ENCODE data around the gene GRID1.

Gene GRID1

DNA sequence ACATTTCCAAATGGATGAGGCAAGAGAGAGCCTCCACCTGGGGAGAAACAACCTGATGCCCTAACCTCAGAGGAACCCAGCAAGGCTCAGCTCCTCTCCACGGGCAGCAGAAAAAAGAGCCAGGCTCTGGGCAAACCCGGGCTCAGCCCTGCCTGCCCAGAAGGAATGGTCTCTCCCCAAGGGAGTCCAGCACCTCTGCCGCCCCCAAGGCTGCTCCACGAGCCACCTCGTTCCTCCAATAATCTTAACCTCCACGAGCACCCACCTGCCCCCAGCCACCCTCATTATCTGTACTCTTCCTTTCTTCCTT lies 154.2 kb downstream of the GRID1 start:
- no peak for ATAC-seq (replicated peaks)
- Mint-ChIP-seq H3K36me3 (no peaks in the 10 kb centered on the region), H3K4me3 (no peak overlapping the region), H3K27ac (no peak overlapping the region), H3K9me3 (no peaks in the 10 kb centered on the region), H3K27me3 (peaks cover 15 to 17% of the 10 kb centered on the region in 2 donors), H3K4me1 (no peaks in the 10 kb centered on the region)
- DNase-seq = no peak

DNA sequence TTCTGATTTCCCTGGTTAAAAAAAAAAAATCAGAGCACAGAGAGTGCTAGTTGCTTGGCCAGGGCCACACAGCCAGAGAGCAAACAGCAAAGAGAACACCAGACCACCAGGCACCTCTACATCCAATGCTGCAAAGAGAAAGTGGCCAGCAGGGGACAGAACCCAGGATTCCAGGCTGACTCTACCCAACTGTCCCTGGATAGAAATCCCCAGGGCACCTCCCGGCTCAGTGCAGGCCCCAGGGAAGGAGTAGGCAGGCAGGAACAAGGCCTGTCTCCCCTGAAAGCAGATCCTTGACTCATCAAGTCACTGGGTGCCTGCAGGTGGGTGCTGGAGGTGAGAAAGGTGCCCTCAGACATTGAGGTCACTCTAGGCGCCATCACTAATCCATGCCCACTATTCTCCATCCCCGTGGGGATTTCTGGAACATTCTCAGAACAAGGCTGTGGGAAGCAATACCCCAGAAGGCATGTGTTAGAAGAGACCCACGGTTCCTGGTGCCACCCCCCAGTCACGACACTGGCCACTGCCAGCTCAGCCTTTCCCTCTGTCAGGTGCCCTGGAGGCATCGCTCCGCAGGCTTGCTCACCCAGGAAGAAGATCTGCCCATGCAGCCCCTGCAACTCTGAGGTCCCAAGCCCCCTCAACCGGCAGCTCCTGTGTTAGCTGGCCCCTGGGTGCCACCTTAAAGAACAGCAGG lies 154.8 kb downstream of the GRID1 start:
- Mint-ChIP-seq H3K9me3 (no peaks in the 10 kb centered on the region), H3K27me3 (peaks cover 15 to 17% of the 10 kb centered on the region in 2 donors), H3K36me3 (no peaks in the 10 kb centered on the region), H3K27ac (no peak overlapping the region), H3K4me1 (no peaks in the 10 kb centered on the region), H3K4me3 (no peak overlapping the region)
- no peak for ATAC-seq (replicated peaks)
- no peak for DNase-seq

DNA sequence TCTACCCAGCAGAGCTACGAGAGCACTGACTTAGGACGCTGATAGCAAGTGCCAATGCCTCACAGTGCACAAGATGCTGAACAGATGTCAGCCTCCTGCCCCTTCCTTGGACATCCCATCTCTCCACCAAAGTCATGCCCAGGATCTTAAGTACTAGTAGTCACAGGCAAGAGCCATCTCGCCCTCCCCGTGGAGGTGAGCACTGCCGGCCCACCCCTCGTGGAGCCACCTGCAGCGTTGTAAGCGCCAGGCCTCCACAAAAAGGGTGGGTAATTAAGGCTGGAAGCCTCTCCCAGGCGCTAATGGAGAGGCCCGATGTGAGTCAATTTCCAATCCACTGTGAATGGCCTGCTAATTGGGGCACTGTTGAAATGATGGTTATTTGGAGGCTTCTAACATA lies 156.2 kb downstream of the GRID1 start:
- Mint-ChIP-seq H3K4me1 (no peaks in the 10 kb centered on the region), H3K27ac (no peak overlapping the region), H3K36me3 (no peaks in the 10 kb centered on the region), H3K4me3 (no peak overlapping the region), H3K9me3 (no peaks in the 10 kb centered on the region), H3K27me3 (peaks cover 15 to 21% of the 10 kb centered on the region in 2 donors)
- ATAC-seq (replicated peaks) = no peak
- DNase-seq = no peak

DNA sequence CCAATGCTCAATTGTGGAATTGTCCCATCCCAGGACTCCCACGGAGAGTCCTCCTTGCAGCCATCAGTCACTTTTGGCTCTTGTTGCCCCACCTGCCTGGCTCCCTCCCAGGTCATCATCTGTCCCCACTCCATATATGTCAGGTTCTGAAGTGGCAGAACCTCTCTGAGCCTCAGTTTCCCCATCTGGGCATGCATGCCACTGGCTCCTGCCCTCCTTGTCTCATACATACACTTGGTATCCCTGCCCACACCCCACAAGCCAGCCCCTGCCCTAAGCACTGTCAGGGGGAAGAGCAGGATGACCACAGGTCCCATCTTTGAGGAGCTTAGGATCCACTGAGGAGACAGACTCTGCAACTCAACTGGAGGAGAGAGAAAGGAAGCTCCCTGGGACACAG lies 156.9 kb downstream of the GRID1 start:
- no peaks in the 10 kb centered on the region for H3K4me1 Mint-ChIP-seq
- no peaks in the 10 kb centered on the region for H3K36me3 Mint-ChIP-seq
- H3K27ac Mint-ChIP-seq = no peak overlapping the region
- ATAC-seq (replicated peaks) (no peak), DNase-seq (no peak)
- no peak overlapping the region for H3K4me3 Mint-ChIP-seq
- H3K27me3 Mint-ChIP-seq = peaks cover 11 to 21% of the 10 kb centered on the region in 2 donors
- H3K9me3 Mint-ChIP-seq = no peaks in the 10 kb centered on the region

DNA sequence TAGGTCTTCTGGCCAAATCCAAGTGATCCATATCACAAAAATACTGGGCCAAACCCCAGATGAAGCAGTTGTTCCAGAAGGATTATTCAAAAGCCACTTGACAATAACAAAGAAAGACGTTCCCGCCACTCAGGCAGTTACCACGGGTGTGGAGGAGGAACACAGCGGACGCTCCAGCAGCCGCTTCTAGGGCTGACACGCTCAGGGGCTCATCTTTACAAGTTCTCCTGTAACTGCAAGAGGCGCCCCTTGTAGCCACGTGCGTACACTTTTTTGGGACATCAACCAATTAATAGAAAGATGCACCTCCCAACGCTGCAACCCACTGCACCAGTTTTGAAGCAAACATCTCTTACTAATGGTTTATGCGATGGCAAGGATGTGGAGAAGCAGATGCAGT lies 159.4 kb downstream of the GRID1 start:
- H3K9me3 Mint-ChIP-seq = no peaks in the 10 kb centered on the region
- no peak overlapping the region for H3K27ac Mint-ChIP-seq
- ATAC-seq (replicated peaks) (no peak), DNase-seq (no peak)
- H3K27me3 Mint-ChIP-seq = peaks cover 12 to 17% of the 10 kb centered on the region in 2 donors
- H3K4me3 Mint-ChIP-seq = no peak overlapping the region
- no peaks in the 10 kb centered on the region for H3K4me1 Mint-ChIP-seq
- no peaks in the 10 kb centered on the region for H3K36me3 Mint-ChIP-seq

DNA sequence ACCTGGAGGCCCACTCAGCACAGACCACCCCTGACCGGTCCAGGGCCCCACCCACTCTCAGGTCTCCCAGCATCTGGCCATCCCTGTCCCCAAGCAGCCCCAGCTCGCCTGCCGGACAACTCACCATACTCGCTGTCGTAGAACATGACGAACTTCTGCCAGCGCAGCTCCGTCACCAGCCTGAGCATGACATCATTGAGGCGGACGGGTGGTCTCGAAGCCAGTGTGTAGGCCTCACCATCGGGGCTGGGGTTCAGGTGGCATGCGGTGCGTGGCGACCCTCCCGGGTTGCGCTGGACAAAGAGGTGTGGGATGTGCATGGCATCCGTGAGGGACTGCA lies 160.4 kb downstream of the GRID1 start:
- Mint-ChIP-seq H3K27ac (no peak overlapping the region), H3K9me3 (no peaks in the 10 kb centered on the region), H3K4me3 (no peak overlapping the region), H3K36me3 (no peaks in the 10 kb centered on the region), H3K4me1 (no peaks in the 10 kb centered on the region), H3K27me3 (peaks cover 13 to 17% of the 10 kb centered on the region in 2 donors)
- DNase-seq = no peak
- ATAC-seq (replicated peaks) = no peak

DNA sequence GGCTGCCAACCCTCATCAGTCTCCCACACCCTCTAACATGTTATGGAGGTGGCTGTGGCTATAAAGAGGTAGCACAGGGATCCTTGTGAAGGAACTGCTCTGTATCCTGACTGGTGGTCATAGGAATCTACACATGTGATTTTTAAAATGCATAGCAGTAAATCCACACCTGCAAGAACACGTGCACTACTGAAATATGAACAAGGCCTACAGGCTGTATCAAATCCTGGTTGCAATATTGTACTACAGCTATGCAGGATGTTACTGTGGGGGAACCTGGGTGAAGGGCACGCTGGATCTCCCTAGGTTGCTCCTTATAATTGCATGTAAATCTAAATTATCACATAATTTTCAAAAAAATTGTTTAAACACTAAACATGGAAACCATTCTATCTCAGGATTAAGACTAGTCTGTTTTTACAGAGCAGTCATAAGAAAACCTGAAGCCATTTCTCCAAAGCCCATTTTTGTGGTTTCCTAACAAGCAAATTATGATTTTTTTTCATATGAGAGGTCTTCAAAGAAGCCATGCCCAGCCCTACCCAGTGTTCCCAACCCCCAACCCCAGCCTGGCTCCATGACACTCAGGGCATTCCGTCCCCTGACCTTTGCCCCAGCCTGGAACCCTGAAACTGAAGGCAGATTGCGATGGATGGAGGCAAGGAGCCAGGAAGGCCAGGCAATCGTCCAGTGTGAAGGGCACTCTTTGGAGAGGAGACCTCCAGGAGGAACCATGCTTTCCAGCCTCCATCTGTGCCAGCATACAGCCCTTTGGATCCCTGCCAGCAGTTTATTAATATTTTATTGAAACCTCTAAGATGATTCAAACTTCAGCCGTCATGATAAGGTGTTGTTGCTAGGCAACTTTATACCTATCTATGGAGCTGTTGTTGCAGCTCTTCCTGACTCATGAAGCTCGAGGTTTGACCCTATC lies 161.0 kb downstream of the GRID1 start:
- ATAC-seq (replicated peaks) = no peak

DNA sequence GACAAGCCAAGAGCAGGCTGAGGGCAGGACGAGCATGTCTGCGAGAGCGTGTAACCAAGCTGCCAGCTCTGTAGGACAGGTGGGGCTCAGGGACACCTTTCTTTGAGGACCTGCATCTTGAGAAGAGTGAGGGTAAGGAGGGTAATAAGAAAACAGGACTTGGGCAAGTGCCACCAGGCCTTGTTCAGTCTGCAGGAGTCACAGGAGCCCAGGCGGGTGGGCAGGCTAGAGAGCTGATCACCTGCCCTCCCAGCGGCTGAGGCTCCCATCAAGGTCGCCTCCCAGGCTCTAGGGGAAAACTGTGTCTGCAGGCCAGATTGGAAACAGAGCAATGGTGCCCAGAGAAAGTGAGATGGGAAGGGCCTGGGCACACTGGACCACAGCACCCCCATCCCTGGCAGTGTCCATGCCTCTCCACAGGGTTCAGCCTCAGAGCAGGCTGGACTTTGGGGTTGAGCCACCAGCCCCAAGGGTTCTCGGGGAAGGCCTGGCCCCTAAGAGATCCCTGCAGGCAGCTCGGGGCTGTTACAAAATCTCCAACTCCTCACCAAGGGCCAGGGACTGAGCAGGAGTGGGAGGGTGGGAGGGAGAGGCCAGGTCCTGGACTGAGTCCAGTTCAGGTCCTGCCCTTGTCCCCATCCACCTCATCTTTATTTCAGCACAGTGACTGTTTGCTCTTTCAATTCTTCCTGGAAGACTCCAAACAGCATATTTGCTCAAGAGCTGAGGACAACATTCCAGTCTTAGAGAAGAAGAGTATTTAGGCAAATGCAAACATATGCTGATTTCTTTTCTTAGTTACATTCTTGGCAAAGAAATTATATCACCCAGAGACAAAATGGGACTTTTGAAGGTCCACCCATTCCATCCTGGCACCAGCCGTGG lies 161.9 kb downstream of the GRID1 start:
- H3K4me3 Mint-ChIP-seq = no peak overlapping the region
- ATAC-seq (replicated peaks) (no peak), DNase-seq (no peak)
- no peak overlapping the region for H3K27ac Mint-ChIP-seq
- H3K9me3 Mint-ChIP-seq = no peaks in the 10 kb centered on the region
- H3K36me3 Mint-ChIP-seq = no peaks in the 10 kb centered on the region
- no peaks in the 10 kb centered on the region for H3K4me1 Mint-ChIP-seq
- peaks cover 17 to 18% of the 10 kb centered on the region in 2 donors for H3K27me3 Mint-ChIP-seq

More for the DNA sequence above, 161.0 kb downstream of the GRID1 start:
- Mint-ChIP-seq H3K4me1 (no peaks in the 10 kb centered on the region), H3K4me3 (no peak overlapping the region), H3K9me3 (no peaks in the 10 kb centered on the region), H3K36me3 (no peaks in the 10 kb centered on the region), H3K27ac (no peak overlapping the region), H3K27me3 (peaks cover 13 to 17% of the 10 kb centered on the region in 2 donors)
- DNase-seq = no peak

DNA sequence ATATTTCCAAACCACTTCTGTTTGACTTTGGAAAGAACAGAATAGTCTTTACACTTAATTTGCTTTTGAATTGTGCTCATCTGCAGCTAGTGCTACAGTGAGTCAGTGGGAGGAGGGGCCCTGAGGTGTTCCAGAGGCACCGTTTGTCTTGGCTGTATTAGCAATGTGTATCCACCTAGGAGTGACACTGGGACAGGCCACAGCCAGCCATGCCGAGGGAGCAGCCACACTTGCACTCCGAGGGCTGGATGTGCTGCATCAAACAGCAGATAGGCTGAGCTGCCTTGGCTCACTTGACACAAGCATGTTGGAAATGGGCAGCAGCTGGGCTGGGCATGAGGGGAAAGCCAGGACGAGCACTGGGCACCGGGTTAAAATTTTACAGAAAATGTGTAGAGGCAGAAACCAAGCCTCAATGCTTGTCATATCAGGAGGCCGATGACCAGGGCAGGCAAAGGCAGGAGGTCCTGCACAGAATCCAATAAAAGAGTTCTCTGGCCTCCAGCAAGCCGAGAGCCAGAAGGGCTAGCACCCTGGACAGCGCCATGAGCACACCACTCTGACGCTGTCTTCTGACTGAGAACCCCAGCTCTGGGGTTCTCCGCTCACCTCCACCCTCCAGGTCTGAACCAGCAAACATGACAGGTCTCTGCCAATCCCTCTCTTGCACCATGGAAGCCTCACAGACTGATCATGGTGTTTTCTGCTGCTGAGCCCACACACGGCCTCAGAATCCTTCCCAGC lies 163.3 kb downstream of the GRID1 start:
- ATAC-seq (replicated peaks) = no peak
- no peak for DNase-seq

DNA sequence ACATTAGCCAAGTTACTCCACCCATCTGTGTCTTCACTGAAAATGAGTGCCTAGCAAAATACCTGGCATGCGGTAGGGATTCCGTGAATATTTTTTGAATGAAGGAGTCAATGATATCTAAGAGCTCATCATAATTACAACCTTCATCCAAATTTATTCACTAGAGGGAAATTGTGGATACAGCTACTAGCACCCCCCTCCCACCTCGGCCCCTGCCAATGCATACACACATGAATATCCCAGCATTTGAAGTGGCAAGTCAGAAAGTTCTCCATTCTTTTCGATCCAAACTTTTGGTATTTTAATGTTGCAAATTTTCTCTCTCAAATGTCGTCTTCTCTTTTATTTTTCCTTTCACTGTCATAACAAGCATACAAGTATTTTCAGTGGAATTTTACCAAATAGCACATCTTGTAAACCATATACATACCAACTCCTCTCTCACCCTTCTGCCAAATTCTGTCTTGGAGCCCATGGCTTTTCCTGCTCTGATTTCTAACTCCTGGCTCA lies 164.3 kb downstream of the GRID1 start:
- Mint-ChIP-seq H3K9me3 (no peaks in the 10 kb centered on the region), H3K4me1 (no peaks in the 10 kb centered on the region), H3K36me3 (no peaks in the 10 kb centered on the region), H3K27ac (no peak overlapping the region), H3K27me3 (peaks cover 12 to 18% of the 10 kb centered on the region in 2 donors), H3K4me3 (no peak overlapping the region)
- DNase-seq = no peak
- ATAC-seq (replicated peaks) = no peak

More for the DNA sequence above, 163.3 kb downstream of the GRID1 start:
- no peak overlapping the region for H3K4me3 Mint-ChIP-seq
- H3K9me3 Mint-ChIP-seq = no peaks in the 10 kb centered on the region
- no peaks in the 10 kb centered on the region for H3K4me1 Mint-ChIP-seq
- no peak overlapping the region for H3K27ac Mint-ChIP-seq
- H3K27me3 Mint-ChIP-seq = peaks cover 13 to 18% of the 10 kb centered on the region in 2 donors
- H3K36me3 Mint-ChIP-seq = no peaks in the 10 kb centered on the region

DNA sequence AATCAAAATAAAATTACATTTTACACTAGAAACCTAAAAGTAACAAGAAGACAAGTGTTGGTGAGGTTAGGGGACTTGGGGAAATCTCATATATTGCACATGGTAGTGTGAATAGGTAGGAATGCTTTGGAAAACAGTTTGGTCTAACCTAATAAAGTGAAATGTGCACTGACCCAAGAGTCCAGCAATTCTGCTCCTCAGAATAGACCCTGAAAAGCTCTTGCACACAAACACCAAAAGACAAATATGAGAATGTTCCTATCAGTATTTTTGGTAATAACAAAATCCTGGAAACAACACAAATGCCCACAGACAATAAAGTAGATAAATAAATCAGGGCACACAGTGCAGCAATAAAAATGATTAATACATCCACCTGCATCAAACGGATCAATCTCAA lies 165.7 kb downstream of the GRID1 start:
- Mint-ChIP-seq H3K9me3 (no peaks in the 10 kb centered on the region), H3K4me1 (no peaks in the 10 kb centered on the region), H3K27me3 (peaks cover 15 to 22% of the 10 kb centered on the region in 2 donors), H3K4me3 (no peak overlapping the region), H3K36me3 (no peaks in the 10 kb centered on the region), H3K27ac (no peak overlapping the region)
- no peak for DNase-seq
- ATAC-seq (replicated peaks) = no peak

DNA sequence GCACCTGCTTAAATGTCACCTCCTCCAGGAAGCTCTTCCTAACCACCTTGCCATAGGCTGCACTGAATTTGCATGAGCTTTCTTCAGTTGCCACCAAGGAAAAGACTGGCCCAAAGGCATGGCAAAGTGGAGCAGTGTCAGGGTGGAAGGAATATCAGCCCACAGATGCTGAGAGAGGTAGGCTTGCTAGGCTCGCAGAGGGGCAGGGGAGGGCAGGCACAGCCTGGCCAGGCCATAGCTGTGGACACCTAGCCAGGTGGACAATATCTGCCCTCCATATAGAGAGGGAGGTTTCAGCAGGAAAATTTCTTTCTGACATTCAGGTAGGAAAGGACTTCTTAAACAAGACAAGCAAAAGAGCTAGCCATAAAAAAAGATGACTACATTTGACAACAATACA lies 166.3 kb downstream of the GRID1 start:
- no peaks in the 10 kb centered on the region for H3K4me1 Mint-ChIP-seq
- DNase-seq (no peak), ATAC-seq (replicated peaks) (no peak)
- no peak overlapping the region for H3K27ac Mint-ChIP-seq
- peaks cover 16 to 28% of the 10 kb centered on the region in 2 donors for H3K27me3 Mint-ChIP-seq
- H3K36me3 Mint-ChIP-seq = no peaks in the 10 kb centered on the region
- H3K4me3 Mint-ChIP-seq = no peak overlapping the region
- H3K9me3 Mint-ChIP-seq = no peaks in the 10 kb centered on the region

DNA sequence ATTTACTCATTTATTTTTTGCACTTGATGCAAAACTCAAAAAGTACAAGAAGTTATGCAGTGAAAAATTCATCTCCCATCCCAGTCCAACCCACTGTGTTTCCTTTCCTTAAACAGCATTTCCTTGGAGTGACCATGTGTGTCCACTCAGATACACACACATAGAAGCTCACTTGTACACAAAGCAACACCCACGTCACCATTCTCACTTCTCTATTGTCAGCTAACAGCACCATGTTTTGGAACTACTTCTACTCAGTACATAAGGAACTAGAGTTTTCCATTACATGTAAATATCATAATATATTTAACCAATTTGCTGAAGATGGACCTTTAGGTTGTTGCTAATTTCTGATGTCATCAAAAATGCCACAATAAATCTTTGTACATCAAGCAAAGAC lies 167.6 kb downstream of the GRID1 start:
- no peaks in the 10 kb centered on the region for H3K36me3 Mint-ChIP-seq
- H3K4me3 Mint-ChIP-seq = no peak overlapping the region
- H3K4me1 Mint-ChIP-seq = no peaks in the 10 kb centered on the region
- H3K27me3 Mint-ChIP-seq = peaks cover 16 to 36% of the 10 kb centered on the region in 2 donors
- no peaks in the 10 kb centered on the region for H3K9me3 Mint-ChIP-seq
- no peak overlapping the region for H3K27ac Mint-ChIP-seq
- ATAC-seq (replicated peaks) = peak; percentile 22 to 49
- DNase-seq = no peak

DNA sequence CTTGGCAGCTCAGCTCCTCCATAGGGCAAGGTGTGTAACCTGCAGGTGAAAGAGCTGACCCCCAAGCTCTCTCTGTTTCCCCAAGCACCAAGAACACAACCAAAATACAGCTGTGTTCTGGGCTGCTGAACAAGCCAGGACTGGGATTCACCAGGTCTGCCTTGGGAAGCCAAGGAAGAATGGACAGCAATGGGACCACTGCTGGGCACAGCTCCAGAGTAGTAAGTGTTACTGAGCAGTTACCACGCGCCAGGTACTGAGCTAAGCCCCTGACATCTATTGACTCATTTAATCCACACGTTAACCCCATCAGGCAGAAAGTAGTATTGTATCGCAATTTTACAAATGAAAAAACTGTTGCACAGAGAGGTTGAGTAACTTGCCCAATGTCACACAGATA lies 168.3 kb downstream of the GRID1 start:
- no peak for ATAC-seq (replicated peaks)
- no peak overlapping the region for H3K27ac Mint-ChIP-seq
- H3K27me3 Mint-ChIP-seq = peaks cover 16 to 35% of the 10 kb centered on the region in 2 donors
- no peaks in the 10 kb centered on the region for H3K9me3 Mint-ChIP-seq
- H3K4me3 Mint-ChIP-seq = no peak overlapping the region
- DNase-seq = no peak
- no peaks in the 10 kb centered on the region for H3K4me1 Mint-ChIP-seq
- H3K36me3 Mint-ChIP-seq = no peaks in the 10 kb centered on the region
